Caki2 (cell line): ENCODE data around the gene TYW1. TPM values are rescaled to one million over a fixed set of nuclear protein-coding genes. Genes with fewer than 3 reads are reported as not detected.
"Not testable (repeated sequence)": the region's sequence is repeated elsewhere in the genome, so short reads cannot be mapped to it uniquely, and the experiment has no call there.

Experiments used
- DNase-seq: peaks from one replicate; pipeline ENCODE4 v3.0.0-alpha.2; 2015; ENCODE audit warnings: low read depth
- in situ Hi-C: cut with HindIII; loops from 2 replicates; pipeline ENCODE4 v1.10.0; 2016; ENCODE audit warnings: low sequenced_read_pairs, low pct_unique_long_range_greater_than_20kb, mixed read lengths
- total RNA-seq: library from RNA; depleted of rRNA; stranded (reverse); fragments of >200 nt; shearing (Covaris generic); gene quantifications from 2 replicates; pipeline ENCODE4 v1.2.3, GENCODE V29; 2014; ENCODE audit warnings: low replicate concordance

The TYW1 gene
- total RNA-seq, 1 experiment from 2014 or later = 20.3 TPM

DNA sequence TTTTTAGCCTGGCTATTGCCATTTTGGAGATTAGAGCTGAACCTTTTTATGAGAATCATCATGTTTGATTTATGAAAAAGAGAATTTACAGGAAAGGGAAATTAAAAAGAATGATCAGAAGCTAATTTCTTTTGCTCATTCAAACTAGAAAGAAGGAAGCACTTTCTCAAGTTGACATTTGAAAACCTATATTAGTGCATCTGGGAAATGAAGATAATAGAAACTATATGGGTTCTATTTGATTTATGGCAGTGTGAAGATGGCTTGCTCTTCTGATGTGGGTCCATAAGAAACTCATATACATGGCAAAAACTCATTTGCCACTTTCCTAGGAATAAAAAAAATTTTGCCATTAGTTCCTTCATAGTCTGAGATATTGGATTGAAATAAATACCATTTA lies 152.5 kb downstream of the TYW1 start:
- in situ Hi-C loops, DNase-seq: not testable (repeated sequence)

DNA sequence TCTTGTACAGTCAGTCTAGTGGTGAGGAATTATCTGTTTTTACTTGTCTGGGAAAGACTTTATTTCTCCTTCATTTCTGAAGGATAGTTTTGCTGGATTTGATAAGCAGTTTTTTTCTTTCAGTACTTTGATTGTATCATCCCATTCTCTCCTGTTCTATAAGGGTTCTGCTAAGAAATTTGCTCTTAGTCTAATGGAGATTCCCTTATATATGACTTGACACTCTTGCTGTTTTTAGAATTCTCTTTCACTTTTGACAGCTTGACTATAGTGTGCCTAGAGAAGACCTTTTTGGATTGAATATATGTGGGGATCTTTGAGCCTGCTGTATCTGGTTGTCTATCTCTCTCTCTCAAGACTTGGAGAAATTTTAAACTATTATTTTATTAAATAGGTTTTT lies 157.7 kb downstream of the TYW1 start:
- in situ Hi-C loops, DNase-seq: not testable (repeated sequence)

DNA sequence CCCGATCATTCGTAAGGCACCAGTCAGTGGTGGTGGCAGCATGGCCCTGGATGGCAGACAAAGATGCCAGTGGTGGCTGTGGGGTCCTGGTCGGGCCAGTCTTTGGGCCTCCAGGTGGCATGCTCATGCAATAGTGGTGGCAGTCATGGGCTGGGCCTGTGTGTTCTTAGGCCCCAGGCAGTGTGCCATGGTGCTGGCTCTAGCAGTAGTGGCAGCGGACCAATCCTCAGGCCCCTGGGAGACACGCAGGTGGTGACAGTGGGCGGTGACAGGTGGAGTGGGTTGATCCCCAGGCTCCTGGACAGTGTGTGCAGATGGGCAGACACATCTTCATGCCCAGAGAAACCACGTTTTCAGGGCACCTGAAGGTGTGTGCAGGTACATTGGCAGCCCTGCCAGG lies 159.4 kb downstream of the TYW1 start:
- DNase-seq, in situ Hi-C loops: not testable (repeated sequence)

DNA sequence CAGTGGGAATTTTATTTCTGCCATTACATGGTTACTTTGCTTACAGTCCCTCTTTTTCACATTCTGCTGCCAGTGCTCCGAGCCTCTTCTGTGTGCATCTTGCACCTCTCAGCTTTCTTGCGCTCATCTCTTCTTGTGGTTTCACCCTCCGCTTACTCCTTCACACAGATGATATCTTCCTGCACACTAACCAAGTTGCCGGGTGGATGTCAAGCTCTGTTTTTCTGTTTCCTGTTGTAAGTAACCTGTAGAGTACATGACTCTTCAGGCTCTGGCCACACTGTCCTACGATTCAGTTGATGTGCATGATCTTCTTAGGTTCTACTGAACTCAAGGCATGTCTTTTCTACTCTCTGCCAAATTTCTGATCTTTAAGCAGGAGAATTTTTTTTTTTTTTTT lies 166.7 kb downstream of the TYW1 start:
- in situ Hi-C loops, DNase-seq: not testable (repeated sequence)

DNA sequence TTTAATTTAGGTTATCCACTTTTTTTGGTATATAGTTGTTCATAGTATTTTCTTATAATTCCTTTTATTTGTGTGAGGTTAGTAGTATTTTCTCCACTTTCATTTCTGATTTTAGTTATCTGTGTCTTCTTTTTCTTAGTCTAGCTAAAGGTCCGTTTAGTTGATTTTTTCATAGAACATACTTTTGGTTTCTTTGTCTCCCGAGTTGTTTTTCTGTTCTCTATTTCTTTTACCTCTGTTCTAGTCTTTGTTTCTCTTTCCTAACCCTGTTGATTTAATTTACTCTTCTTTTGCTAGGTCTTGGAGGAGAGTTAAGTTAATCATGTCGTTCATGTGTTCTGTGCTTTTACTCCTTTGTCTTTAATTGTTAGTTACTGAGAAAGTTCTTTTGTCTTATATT lies 174.5 kb downstream of the TYW1 start:
- DNase-seq, in situ Hi-C loops: not testable (repeated sequence)

DNA sequence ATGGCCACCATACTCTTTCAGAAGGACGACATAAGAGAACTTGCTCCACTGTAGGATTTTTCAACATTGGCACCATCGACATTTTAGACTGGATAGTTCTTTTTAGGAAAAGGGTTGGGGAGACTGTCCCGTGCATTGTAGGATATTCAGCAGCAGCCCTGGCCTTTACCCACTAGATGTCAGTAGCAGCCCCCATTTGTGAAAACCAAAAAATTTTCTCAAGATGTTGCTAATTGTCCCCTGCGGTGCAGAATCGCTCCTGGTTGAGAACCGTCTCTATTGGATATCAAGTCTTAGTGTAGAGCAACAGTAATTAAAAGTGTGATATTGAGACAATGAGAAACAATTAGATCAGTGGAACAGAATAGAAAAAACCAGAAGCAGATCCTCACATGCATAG lies 180.1 kb downstream of the TYW1 start:
- DNase-seq, in situ Hi-C loops: not testable (repeated sequence)

DNA sequence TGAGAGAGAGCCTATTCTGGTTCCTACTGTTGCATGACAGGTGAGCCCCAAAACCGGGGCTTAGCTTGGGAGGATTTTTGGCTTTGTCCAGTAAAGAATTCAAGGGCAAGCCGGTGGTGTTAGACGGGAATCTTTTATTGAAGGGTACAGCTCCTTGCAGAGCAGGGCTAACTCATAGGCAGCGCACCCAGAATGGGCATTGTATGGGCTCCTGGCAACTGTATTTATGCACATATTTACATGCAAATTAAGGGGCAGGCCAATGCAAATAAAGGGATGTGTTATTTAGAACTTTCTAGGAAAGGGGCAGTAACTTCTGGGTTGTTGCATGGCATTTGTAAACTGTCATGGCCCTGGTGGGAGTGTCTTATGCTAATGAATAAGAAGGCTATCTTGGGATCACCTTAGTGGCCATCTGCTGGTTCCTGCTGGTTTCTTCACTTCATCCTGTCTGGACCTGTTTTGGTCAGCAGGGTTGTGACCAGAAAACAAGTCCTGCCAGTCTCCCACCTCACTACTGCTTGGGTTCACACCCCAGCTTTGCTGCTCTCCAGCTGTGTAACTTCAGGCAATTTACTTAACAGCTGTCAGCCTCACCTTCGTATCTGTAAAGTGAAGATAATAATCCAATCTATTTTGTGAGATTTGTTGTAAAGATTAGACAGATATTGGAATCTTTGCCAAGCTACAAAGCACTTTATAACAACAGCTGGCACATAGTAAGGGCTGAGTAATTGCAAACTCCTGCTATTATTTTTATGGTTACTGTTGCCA lies 182.5 kb downstream of the TYW1 start:
- DNase-seq, in situ Hi-C loops: not testable (repeated sequence)

DNA sequence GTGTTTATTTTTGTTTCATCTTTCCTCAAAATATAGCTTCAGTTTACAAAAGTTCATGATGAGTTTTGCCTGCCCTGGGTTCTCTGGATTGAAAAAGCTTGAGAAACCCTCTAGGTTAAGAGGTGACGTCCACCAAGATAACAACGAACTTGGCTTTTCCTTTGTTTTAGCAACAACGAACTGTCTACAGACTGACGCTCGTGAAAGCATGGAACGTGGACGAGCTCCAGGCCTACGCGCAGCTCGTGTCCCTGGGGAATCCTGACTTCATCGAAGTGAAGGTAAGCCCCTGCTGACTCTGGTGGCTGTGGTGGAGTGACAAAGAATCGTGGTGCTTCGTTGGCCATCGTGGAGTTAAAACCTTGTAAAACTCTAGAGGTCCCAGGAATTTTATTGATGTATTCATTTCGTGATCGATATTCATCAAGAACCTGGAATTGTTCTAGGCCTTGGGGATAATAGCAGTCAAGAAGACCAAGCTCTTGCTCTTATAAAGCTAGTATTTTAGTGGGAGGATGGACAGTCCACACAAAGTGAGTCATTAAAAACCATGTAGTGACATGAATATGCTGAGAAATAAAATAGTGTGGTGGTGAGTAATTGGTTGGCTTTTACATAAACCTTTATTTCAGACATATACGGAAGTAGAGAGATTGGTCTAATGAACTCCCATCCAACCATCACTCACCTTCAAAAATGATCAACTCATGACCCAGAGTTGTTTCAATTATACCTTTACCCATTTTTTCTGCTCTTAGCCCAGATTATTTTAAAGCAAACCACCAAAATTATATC lies 186.5 kb downstream of the TYW1 start:
- DNase-seq, in situ Hi-C loops: not testable (repeated sequence)

DNA sequence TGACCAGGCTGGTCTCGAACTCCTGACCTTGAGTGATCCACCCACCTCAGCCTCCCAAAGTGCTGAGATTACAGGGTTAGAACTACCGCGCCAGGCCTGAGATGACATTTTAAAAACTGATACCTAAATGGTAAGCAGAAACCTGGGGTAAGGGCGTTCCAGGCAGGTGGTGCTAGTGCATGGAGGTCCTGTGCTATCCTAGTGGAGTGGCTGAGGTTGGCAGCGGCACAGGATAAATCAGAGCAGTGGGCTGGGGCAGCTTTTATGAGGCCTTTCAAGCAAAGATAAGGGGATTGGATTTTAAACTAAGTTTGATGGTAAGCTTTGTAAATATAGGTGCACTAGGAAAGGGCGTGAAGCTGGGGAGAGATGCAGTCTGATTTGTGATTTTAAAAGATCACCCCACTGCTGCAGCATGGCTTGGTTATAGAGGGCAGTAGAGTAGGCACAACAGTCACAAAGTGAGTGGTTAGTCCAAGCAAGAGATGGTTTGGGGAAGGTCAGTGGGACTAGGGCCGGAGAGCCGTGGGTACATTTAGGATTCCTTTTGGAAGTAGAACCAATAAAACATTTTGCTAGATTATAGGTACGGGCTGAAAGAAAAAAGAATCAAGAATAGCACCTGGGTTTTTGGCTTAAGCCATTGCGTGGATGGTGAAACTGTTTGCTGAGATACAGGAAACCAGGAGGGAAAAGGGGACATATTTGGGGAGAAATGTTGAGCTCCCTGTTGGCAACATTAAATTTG lies 188.5 kb downstream of the TYW1 start:
- DNase-seq, in situ Hi-C loops: not testable (repeated sequence)

DNA sequence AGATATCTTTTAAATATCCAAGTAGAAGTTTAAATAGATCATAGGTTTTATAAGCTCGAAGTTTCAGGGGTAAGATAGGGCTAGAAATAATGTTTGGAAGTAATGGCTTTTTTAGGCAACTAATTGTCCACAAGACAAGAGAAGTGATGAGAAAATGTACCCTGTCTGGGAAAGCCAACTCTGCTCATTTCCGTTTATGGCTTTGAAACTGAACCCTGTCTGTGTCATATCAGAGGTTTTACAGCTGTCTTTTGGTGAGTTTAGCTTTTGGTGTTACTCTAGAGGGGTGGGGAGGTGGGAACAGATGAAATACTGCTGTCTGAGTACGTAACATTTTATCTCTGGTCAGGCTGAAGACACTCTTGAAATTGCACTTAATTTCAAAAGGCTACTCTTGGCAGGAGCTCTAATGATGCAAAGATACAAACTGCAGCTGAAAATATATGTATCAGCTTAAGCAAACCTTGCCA lies 189.1 kb downstream of the TYW1 start:
- in situ Hi-C loops = not testable (repeated sequence)

DNA sequence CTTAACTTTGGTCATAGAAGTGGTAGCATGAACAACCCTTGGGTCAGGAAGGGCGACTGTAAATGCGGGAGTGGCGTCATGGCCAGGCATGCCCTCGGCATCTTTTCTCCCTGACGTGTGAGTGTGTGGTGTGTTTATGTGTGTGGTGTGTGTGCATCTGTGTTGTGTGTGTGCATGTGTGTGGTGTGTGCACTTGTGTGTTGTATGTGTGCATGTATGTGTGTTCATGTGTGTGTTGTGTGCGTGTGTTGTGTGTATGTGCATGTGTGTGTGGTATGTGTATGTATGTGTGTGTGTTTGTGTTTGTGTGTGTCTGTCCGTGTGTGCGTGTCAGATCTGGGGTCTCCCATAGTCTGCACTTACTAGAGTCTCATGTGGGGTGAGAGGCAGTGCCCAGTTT lies 192.5 kb downstream of the TYW1 start:
- DNase-seq, in situ Hi-C loops: not testable (repeated sequence)

More for the DNA sequence above, 189.1 kb downstream of the TYW1 start:
- not testable (repeated sequence) for DNase-seq

DNA sequence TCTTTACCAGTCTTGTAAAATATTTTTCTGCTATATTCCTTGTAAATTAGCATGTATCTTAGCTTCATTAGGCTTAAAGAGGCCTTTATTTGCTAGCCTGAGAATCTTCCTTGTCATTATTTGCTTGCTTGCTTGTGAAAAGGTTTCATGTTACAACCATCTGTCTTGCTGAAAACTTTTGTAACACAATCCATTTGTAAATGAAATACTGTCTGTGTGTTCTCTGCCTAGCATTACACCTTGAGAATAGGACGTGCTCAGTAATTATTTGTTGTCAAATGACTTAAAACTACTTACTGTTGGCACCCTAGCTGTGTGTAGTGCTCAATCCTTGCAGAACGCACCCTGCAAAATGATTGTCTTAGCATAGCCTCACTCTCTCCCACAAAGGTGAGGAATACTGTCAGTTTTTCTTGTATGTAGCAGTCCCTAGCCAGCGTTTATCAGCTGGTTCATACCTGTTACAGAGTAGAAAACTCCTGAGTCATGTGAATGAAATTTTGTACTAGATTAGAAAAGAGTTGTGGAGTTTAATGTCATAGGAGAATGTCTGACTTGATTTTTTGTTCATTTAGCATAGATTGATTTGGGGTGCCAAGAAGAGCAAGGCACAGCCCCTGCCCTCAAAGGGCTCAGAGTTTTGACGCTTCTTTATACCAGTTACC lies 193.3 kb downstream of the TYW1 start:
- in situ Hi-C loops, DNase-seq: not testable (repeated sequence)

DNA sequence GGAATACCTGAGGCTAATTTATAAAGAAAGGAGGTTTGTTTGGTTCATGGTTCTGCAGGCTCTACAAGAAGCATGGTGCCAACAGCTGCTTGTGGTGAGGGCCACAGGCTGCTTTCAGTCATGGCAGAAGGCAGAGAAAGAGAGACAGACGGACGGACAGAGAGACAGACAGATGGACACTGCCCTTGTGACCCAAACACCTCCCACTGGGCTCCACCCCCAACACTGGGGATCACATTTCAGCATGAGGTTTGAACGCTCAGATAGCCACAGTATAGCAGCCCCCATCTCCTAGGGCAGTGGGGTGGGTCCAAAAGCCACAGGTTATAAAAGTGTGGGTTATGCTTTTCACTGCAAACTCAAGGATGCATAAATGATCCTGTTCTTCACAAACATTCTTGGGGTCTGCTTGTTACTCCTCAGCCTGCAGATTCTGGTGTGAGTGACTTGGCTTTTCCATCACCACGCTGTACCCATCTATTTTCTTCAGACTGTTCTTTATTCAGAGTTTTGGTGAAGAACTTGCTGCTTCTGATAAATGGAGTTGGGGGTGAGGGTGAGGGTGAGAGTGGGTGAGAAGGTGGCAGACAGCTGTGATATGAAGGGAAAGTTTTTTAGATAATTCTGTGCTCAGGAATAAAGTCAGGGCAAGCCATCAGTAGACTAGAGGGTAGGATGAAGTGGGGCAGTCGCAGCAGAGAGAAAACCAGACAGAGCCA lies 194.5 kb downstream of the TYW1 start:
- in situ Hi-C loops, DNase-seq: not testable (repeated sequence)

DNA sequence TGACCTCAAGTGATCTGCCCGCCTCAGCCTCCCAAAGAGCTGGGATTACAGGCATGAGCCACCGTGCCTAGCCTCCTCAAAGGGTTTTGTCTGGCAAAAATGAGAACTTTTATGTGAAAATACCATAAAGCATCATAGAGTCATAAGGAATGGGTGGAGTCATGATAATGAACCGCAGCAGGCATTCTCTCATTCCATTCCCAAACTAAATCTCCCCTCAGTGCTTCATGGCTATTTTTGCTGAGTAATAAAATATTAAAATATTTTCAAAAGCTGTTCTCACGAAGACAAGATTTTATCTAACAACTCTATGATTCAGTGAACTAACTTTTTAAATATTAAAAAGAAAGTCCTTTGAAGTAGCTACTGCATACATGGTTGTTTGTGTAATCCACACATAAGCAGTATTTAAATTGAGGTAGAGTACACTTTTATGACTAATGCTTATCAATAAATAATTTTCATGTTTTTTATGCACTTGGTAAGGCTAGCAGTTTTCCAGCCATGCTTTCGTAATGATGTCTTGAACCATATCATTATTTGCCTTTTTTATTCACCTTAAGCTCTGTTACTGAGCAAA lies 195.6 kb downstream of the TYW1 start:
- DNase-seq, in situ Hi-C loops: not testable (repeated sequence)

DNA sequence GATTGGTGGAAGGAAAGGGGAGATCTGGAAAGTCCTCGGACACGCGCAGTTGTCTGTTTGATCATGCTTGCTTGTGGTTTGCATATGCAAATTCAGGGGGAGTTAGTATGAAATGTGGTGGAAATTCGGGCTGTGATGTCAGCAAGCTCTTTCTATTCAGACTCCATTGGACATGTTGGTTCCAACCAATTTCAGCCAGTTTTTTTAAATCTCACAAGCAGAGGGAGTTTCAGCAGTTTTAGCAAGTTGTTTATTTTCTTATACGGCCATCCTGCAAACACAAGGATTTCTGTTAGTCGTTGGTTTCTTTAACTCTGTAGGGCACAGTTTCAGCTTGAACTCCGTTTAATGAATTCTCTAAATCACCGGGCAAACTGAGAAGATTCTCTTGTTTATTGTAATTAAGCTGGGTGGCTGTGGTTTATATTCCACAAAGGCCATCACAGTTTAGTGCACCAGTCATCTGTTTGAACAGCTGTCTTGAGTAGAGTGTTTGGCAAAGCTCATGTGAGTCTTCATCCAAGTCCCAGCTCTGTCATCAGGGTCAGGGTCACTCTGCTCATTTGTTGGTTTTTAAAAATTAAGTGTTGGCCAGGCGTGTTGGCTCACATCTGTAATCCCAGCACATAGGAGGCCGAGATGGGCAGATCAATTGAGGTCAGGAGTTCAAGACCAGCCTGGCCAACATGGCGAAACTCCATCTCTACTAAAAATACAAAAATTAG lies 196.4 kb downstream of the TYW1 start:
- in situ Hi-C loops = not testable (repeated sequence)

DNA sequence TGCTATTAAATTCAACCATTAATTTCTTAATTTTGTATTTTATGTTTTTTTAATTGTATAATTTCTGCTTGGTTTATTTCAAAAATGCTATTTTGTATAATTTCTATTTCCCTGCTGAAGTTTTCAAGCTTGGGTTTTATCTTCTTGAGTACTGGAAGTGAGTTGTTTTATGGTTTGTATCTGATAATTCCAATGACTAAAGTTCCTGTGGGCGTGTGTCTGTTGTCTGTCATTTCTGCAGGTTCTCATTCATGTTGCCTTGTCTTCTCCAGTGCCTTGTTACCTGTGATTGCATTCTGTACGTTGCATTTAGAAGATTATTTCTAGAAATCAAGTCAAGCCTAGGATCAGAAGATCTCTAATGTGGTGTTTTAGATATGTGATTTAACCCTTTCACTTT lies 199.5 kb downstream of the TYW1 start:
- DNase-seq, in situ Hi-C loops: not testable (repeated sequence)

More for the DNA sequence above, 196.4 kb downstream of the TYW1 start:
- not testable (repeated sequence) for DNase-seq
